ENCODE measurements around the gene IL1R2. TPM values are rescaled to one million over a fixed set of nuclear protein-coding genes. Genes with fewer than 3 reads are reported as not detected.

The IL1R2 gene
- total RNA-seq, 1 experiment from 2014 or later, result 0.22 TPM

DNA sequence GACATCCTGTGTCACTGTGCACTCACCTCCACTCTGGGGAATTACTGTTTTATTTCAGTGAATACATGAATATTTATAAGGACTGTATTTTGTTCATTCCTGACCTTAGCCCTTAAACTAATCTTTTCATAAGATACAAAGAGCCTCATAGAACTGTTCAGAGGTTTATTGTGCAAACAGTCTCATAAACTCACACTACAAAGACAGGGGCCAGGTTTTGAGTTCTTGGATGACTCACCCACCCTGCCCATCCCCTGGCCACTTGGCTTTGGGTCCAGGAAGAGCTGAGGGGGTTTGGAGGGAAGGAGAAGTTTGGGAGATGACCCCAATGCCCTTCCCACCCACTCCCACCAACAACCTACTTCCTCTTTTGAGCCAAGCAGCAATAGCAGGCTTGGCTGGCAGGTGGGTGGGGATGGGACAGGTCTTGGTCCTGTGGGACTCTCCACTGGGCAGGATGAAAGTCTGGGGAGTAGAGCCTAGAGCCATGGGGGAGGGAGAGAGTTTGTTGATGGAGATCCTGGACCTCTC is 43.1 kb upstream of the IL1R2 start:
- Mint-ChIP-seq H3K27me3 (ENCODE audit: low read depth) (no peaks in the 10 kb centered on the region), H3K9me3 (peaks cover 30% of the 10 kb centered on the region), H3K36me3 (no peaks in the 10 kb centered on the region), H3K4me1 (no peaks in the 10 kb centered on the region), H3K4me3 (no peak overlapping the region), H3K27ac (no peak overlapping the region)
- no peak for DNase-seq (ENCODE audit: low spot score)
- ChIA-PET CTCF (no interaction called here), POLR2A (no interaction called here)
- TF ChIP-seq ZNF416 (CRISPR knock-in tag; IDR thresholded peaks at IDR 0.05), result no peak
- no peak for ATAC-seq

DNA sequence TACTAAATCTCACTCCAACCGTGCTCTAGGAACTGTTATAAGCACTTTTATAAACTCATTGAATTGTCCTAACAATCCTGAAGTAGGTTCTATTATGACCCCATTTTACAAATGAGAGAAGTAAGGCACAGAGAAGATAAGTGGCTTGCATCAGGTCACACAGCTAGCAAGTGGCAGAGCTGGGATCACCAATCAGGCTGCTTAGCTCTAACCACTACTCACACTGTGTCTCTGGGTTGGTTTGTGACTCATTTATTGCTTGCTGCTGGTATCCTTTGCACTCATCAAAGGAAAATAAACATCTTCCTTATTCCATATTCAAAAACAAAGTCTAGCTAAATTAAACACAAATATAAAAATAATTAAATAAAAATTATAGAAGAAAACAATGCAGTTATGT is 42.5 kb upstream of the IL1R2 start:
- ATAC-seq, result no peak
- no peak for DNase-seq (ENCODE audit: low spot score)
- TF ChIP-seq, protein P1, sequence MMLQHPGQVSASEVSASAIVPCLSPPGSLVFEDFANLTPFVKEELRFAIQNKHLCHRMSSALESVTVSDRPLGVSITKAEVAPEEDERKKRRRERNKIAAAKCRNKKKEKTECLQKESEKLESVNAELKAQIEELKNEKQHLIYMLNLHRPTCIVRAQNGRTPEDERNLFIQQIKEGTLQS (CRISPR knock-in tag; conservative IDR thresholded peaks at IDR 0.05), result no peak
- TF ChIP-seq, protein P2, sequence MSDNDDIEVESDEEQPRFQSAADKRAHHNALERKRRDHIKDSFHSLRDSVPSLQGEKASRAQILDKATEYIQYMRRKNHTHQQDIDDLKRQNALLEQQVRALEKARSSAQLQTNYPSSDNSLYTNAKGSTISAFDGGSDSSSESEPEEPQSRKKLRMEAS (CRISPR knock-in tag; IDR thresholded peaks at IDR 0.05), result no peak
- TF ChIP-seq FOXK1 (CRISPR knock-in tag; IDR thresholded peaks at IDR 0.05) (no peak), GRHL2 (CRISPR knock-in tag; IDR thresholded peaks at IDR 0.05; ENCODE audit: insufficient replicate concordance, severe bottlenecking) (no peak), ZNF423 (CRISPR knock-in tag; IDR thresholded peaks at IDR 0.05) (no peak), KAT7 (CRISPR knock-in tag; IDR thresholded peaks at IDR 0.05; ENCODE audit: borderline replicate concordance) (no peak), FOXP1 (CRISPR knock-in tag; IDR thresholded peaks at IDR 0.05; ENCODE audit: borderline replicate concordance) (no peak)
- no peaks in the 10 kb centered on the region for H3K4me1 Mint-ChIP-seq
- POLR2A ChIA-PET, result no interaction called here
- CTCF ChIA-PET, result no interaction called here
- H3K9me3 Mint-ChIP-seq, result peaks cover 30% of the 10 kb centered on the region
- H3K27ac Mint-ChIP-seq, result no peak overlapping the region
- no peak overlapping the region for H3K4me3 Mint-ChIP-seq
- no peaks in the 10 kb centered on the region for H3K36me3 Mint-ChIP-seq
- H3K27me3 Mint-ChIP-seq (ENCODE audit: low read depth), result no peaks in the 10 kb centered on the region

DNA sequence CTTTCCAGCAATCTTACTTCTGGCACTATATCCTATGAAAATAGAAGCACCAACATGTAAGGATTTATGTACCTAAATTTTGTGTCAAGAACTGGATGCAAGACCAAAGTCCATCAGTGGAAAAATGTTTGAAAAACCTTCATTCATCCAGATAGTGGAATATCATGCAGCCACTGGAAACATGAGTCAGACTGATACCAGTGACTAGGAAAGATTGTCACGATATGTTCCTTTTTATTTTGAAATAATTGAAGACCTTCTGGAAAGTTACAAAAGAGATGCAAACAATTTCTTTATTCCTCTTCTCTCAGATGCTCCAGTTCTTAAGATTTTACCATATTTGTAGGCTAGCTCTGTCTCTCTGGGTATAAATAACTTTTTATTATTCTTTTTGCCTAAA is 40.5 kb upstream of the IL1R2 start:
- no peak overlapping the region for H3K4me3 Mint-ChIP-seq
- no peaks in the 10 kb centered on the region for H3K4me1 Mint-ChIP-seq
- no peak overlapping the region for H3K27ac Mint-ChIP-seq
- DNase-seq (ENCODE audit: low spot score) (no peak), ATAC-seq (no peak)
- H3K27me3 Mint-ChIP-seq (ENCODE audit: low read depth), result no peaks in the 10 kb centered on the region
- POLR2A ChIA-PET, result no interaction called here
- no peaks in the 10 kb centered on the region for H3K36me3 Mint-ChIP-seq
- CTCF ChIA-PET, result no interaction called here
- H3K9me3 Mint-ChIP-seq, result peaks cover 41% of the 10 kb centered on the region
- TF ChIP-seq GTF2I (CRISPR knock-in tag; conservative IDR thresholded peaks at IDR 0.05), result no peak

DNA sequence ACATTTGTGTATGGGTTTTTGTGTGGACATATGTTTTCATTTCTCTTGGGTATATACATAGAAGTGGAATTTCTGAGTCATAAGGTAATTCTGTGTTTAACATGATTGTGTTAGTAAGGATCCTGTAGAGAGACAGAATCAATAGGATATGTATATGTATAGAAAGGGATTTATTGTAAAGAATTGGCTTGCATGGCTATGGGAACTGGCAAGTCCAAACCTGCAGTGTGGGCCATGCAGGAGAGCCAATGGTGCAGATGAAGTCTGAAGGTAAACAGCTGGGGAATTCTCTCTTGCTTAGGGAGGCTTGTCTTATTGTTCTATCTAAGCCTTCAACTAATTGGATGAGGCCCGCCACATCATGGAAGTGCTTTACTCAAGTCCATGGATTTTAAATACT is 39.2 kb upstream of the IL1R2 start:
- DNase-seq (ENCODE audit: low spot score), result no peak
- Mint-ChIP-seq H3K9me3 (peaks cover 53% of the 10 kb centered on the region), H3K36me3 (peaks cover 9% of the 10 kb centered on the region), H3K4me3 (no peak overlapping the region), H3K4me1 (no peaks in the 10 kb centered on the region), H3K27ac (no peak overlapping the region), H3K27me3 (ENCODE audit: low read depth) (no peaks in the 10 kb centered on the region)
- CTCF ChIA-PET, result no interaction called here
- POLR2A ChIA-PET, result no interaction called here
- ATAC-seq, result no peak
- TF ChIP-seq SP1 (CRISPR knock-in tag; conservative IDR thresholded peaks at IDR 0.05) (no peak), FOXK1 (CRISPR knock-in tag; IDR thresholded peaks at IDR 0.05) (no peak), SMAD3 (CRISPR knock-in tag; IDR thresholded peaks at IDR 0.05; ENCODE audit: borderline replicate concordance) (no peak), FOXJ3 (CRISPR knock-in tag; IDR thresholded peaks at IDR 0.05; ENCODE audit: borderline replicate concordance) (no peak)
- TF ChIP-seq, protein P3, sequence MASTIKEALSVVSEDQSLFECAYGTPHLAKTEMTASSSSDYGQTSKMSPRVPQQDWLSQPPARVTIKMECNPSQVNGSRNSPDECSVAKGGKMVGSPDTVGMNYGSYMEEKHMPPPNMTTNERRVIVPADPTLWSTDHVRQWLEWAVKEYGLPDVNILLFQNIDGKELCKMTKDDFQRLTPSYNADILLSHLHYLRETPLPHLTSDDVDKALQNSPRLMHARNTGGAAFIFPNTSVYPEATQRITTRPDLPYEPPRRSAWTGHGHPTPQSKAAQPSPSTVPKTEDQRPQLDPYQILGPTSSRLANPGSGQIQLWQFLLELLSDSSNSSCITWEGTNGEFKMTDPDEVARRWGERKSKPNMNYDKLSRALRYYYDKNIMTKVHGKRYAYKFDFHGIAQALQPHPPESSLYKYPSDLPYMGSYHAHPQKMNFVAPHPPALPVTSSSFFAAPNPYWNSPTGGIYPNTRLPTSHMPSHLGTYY (CRISPR knock-in tag; IDR thresholded peaks at IDR 0.05), result no peak
- TF ChIP-seq, protein P4, sequence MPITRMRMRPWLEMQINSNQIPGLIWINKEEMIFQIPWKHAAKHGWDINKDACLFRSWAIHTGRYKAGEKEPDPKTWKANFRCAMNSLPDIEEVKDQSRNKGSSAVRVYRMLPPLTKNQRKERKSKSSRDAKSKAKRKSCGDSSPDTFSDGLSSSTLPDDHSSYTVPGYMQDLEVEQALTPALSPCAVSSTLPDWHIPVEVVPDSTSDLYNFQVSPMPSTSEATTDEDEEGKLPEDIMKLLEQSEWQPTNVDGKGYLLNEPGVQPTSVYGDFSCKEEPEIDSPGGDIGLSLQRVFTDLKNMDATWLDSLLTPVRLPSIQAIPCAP (CRISPR knock-in tag; IDR thresholded peaks at IDR 0.05), result no peak
- TF ChIP-seq, protein P5, sequence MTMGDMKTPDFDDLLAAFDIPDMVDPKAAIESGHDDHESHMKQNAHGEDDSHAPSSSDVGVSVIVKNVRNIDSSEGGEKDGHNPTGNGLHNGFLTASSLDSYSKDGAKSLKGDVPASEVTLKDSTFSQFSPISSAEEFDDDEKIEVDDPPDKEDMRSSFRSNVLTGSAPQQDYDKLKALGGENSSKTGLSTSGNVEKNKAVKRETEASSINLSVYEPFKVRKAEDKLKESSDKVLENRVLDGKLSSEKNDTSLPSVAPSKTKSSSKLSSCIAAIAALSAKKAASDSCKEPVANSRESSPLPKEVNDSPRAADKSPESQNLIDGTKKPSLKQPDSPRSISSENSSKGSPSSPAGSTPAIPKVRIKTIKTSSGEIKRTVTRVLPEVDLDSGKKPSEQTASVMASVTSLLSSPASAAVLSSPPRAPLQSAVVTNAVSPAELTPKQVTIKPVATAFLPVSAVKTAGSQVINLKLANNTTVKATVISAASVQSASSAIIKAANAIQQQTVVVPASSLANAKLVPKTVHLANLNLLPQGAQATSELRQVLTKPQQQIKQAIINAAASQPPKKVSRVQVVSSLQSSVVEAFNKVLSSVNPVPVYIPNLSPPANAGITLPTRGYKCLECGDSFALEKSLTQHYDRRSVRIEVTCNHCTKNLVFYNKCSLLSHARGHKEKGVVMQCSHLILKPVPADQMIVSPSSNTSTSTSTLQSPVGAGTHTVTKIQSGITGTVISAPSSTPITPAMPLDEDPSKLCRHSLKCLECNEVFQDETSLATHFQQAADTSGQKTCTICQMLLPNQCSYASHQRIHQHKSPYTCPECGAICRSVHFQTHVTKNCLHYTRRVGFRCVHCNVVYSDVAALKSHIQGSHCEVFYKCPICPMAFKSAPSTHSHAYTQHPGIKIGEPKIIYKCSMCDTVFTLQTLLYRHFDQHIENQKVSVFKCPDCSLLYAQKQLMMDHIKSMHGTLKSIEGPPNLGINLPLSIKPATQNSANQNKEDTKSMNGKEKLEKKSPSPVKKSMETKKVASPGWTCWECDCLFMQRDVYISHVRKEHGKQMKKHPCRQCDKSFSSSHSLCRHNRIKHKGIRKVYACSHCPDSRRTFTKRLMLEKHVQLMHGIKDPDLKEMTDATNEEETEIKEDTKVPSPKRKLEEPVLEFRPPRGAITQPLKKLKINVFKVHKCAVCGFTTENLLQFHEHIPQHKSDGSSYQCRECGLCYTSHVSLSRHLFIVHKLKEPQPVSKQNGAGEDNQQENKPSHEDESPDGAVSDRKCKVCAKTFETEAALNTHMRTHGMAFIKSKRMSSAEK (CRISPR knock-in tag; IDR thresholded peaks at IDR 0.05; ENCODE audit: borderline replicate concordance), result no peak
- TF ChIP-seq, protein P6, sequence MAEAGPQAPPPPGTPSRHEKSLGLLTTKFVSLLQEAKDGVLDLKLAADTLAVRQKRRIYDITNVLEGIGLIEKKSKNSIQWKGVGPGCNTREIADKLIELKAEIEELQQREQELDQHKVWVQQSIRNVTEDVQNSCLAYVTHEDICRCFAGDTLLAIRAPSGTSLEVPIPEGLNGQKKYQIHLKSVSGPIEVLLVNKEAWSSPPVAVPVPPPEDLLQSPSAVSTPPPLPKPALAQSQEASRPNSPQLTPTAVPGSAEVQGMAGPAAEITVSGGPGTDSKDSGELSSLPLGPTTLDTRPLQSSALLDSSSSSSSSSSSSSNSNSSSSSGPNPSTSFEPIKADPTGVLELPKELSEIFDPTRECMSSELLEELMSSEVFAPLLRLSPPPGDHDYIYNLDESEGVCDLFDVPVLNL (CRISPR knock-in tag; IDR thresholded peaks at IDR 0.05; ENCODE audit: borderline replicate concordance, low read depth), result no peak
- TF ChIP-seq, protein P7, sequence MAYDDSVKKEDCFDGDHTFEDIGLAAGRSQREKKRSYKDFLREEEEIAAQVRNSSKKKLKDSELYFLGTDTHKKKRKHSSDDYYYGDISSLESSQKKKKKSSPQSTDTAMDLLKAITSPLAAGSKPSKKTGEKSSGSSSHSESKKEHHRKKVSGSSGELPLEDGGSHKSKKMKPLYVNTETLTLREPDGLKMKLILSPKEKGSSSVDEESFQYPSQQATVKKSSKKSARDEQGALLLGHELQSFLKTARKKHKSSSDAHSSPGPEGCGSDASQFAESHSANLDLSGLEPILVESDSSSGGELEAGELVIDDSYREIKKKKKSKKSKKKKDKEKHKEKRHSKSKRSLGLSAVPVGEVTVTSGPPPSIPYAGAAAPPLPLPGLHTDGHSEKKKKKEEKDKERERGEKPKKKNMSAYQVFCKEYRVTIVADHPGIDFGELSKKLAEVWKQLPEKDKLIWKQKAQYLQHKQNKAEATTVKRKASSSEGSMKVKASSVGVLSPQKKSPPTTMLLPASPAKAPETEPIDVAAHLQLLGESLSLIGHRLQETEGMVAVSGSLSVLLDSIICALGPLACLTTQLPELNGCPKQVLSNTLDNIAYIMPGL (CRISPR knock-in tag; IDR thresholded peaks at IDR 0.05), result no peak
